ENCODE data around the gene MOSMO. TPM values are rescaled to one million over a fixed set of nuclear protein-coding genes. Genes with fewer than 3 reads are reported as not detected.
A peak's percentile ranks its signal among the peaks of the same experiment; 100 is the strongest.

MOSMO gene
- total and polyA plus RNA-seq, 2 of the 13 experiments (the other 11 are each of a cell fraction or from before 2014, with no cell fraction given): 26.7 to 32.6 TPM

DNA sequence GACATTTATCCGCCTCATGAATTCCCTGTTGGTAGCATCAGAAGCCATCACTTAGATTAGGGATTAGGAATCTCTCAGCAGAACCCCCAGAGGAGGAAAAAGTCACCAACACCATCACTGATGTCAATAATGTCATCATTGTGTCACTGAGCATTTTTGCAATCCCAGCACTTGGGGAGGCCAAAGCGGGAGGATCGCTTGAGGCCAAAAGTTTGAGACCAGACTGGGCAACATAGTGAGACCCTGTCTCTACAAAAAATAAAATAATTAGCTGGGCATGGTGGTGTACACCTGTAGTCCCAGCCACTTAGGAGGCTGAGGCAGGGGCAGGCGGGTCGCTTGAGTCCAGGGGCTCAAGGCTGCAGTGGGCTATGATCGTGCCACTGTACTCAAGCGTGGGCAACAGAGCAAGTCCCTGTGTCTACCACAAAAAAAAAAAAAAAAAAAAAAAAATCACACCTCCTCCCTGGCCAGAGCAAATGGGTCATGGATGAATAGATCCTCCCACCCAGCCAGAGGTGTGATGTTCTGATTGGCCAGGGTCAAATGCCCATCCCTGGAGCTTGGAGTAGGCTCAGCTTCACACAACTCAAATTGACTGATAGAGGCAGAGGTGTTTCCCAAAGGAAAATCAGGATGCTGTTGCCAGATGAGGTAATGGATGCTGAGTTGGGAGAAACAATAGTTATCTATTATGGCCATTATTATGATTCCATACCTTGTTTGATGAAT lies 116.0 kb downstream of the MOSMO start:
- H3K9ac ChIP-seq (ENCODE audit: insufficient read depth, low read depth, low read length): no peak overlapping the region
- no peak for ATAC-seq
- H2AFZ ChIP-seq (ENCODE audit: low read length): no peak overlapping the region
- ChIA-PET CTCF (ENCODE audit: low intra/inter-chr PET ratio, low total read pairs) (no interaction called here), POLR2A (no interaction called here)
- TF ChIP-seq ZNF121 (CRISPR knock-in tag; IDR thresholded peaks at IDR 0.05): peak; percentile 73
- no peak for TF ChIP-seq U2AF1 (optimal IDR thresholded peaks at IDR 0.05; ENCODE audit: low read depth, low read length)
- peak; percentile 70 for TF ChIP-seq CREB1 (IDR thresholded peaks at IDR 0.05)
- no peak for TF ChIP-seq CREB1 (CRISPR knock-in tag; IDR thresholded peaks at IDR 0.05)
- TF ChIP-seq, protein P1, sequence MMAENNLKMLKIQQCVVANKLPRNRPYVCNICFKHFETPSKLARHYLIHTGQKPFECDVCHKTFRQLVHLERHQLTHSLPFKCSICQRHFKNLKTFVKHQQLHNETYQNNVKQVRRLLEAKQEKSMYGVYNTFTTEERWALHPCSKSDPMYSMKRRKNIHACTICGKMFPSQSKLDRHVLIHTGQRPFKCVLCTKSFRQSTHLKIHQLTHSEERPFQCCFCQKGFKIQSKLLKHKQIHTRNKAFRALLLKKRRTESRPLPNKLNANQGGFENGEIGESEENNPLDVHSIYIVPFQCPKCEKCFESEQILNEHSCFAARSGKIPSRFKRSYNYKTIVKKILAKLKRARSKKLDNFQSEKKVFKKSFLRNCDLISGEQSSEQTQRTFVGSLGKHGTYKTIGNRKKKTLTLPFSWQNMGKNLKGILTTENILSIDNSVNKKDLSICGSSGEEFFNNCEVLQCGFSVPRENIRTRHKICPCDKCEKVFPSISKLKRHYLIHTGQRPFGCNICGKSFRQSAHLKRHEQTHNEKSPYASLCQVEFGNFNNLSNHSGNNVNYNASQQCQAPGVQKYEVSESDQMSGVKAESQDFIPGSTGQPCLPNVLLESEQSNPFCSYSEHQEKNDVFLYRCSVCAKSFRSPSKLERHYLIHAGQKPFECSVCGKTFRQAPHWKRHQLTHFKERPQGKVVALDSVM (CRISPR knock-in tag; IDR thresholded peaks at IDR 0.05): 0 out of 2 replicates have a peak, but pooled peaks have one; percentile 14
- no peaks in the 10 kb centered on the region for H3K79me2 ChIP-seq (ENCODE audit: insufficient read depth, low read length)
- in situ Hi-C loops (cut with HindIII; ENCODE audit: extremely low pct_ligation_motif_present, low pct_unique_long_range_greater_than_20kb) (loop anchor here (5.0 kb wide), 1 partner anchor 63 kb away; no protein-coding TSS in a partner anchor), intact Hi-C loops (cut with micrococcal nuclease; ENCODE audit: unreplicated experiment) (no loop called here)
- H3K4me2 ChIP-seq (ENCODE audit: low read depth, low read length): no peak overlapping the region
- no peak for FAIRE-seq
- no peaks in the 10 kb centered on the region for H4K20me1 ChIP-seq (ENCODE audit: insufficient read depth, low read length)
- WGBS (ENCODE audit: low lambda C conversion rate): 44% methylated on average over 7 of the region's 7 CpGs
- BruUV-seq (replicated peaks): no TSS peak
- H3K27ac ChIP-seq (ENCODE audit: extremely low read length, insufficient read depth, low read length): no peak overlapping the region
- no peaks in the 10 kb centered on the region for H3K4me1 ChIP-seq (ENCODE audit: insufficient read depth, low read length)
- no peak overlapping the region for H3K4me3 ChIP-seq (replicated peaks in 1 of 3; ENCODE audit: insufficient read depth in 1 of 3, low read depth in 2 of 3, low read length in 3 of 3)
- H3K9me3 ChIP-seq (ENCODE audit: low read length): no peaks in the 10 kb centered on the region
- no peaks in the 10 kb centered on the region for H3K36me3 ChIP-seq (replicated peaks in 1 of 2; ENCODE audit: control insufficient read depth in 1 of 2, insufficient read depth in 2 of 2, low read length in 2 of 2)
- DNase-seq (ENCODE audit: low spot score): no peak
- peaks cover 7% of the 10 kb centered on the region in 2 experiments; a peak in 3 of 5 replicates for H3K27me3 ChIP-seq (ENCODE audit: control insufficient read depth in 1 of 2, insufficient read depth in 2 of 2, low read length in 2 of 2)

Measured in HepG2 (cell line).